NCI-H2081 treated with DMSO at 0.1 percent for 48 hours (cell line): ENCODE measurements around the gene ARSA.
"Not testable (repeated sequence)": the region's sequence is repeated elsewhere in the genome, so short reads cannot be mapped to it uniquely, and the experiment has no call there.

Experiments
- DNase-seq: peaks from one replicate; lab custom pipeline; 2025; lab: John Stamatoyannopoulos, UW

ARSA gene

DNA sequence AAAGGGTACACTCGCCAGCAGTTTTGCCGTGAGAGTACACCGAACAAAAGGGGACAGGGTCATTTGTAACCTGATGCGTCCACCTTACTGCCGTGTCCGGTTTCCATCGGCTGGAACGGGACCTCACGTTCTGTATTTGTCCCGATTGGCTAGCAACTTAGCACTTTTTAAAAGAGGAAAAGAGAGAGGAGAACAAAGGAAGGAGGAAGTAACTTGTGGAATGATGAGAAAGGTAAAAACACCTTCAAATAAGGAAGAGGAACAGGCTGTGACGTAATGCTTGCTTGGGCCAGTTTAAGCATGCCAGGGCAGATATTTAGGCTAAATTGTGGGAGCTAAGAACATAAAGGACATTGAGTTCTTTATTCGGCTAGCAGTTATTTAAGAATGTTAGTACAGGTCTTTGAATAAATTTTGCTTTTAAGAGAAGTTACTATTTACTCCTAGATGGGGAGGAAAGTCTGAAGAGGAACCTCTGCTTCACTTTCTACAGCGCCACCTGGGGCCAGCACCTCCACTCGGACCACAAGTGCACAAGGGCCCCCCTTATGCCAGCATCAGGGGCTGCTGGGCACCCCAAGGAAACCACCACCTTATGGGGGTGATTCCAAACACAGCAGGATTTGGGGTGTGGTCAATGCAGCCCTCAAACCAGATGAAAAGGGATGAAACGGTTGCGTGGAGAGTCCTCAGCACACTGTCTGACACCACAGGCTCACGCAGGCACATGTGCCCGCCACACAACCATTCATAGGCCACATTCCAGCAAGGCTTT lies 5.8 kb downstream of the ARSA start:
- no peak for DNase-seq

DNA sequence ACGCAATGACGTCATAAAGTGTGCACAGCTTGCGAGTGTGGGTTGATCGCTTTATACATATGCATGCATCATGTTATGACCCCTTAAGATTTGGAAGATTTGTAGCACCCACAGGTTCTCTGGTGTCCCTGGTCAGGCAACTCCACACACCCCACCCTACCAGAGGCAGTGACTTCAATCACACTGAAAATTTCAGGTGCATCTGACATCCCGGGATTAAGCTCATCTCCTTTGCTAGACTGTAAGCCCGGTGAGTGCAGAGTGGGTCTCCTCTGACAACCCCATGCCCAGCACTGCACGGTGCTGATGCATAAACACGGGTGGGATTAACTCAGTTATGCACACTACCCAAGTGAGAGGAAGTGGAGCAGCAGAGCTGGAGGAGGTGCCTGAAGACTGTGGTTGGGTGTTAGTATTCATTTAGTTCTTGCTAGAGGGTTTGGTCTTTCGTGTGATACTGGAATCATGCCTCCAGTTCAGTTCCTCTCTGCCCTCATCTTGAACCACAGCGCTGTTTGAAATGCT lies 6.5 kb downstream of the ARSA start:
- DNase-seq = no peak

DNA sequence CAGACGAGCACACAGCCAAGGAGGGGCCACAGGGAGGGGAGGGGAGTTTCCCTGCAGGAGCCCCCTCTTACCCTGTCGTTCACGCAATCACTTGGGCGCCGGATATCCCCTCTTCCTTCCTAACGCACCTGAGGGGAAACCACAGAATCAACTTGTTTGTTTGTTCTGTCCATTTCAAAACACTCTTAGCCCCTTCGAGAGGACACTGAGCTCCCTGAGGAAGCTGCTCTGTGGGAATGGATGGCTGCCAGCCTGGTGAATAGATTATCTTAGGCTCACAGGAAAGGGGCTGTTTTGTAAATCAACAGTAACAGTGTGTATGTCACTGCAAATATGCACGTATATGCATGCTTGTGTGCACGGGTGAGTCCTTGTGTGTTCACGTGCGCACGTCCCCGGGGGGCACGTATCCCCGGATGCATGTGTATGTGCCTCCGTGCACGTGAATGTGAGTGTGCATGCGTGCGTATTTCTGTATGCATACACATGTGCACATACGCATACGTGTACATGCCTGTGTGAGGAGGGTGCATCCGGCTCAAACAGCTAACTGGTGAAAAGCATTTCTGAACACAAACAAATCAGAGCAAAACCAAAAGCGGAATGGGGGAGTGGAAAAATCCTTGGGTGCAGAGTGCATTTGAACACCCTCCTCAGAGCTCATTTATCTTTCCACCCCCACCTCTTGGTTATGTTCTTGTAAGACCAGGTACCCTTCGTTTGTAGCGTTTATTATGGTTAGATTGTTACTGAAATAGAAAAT lies 7.2 kb downstream of the ARSA start:
- DNase-seq = no peak

DNA sequence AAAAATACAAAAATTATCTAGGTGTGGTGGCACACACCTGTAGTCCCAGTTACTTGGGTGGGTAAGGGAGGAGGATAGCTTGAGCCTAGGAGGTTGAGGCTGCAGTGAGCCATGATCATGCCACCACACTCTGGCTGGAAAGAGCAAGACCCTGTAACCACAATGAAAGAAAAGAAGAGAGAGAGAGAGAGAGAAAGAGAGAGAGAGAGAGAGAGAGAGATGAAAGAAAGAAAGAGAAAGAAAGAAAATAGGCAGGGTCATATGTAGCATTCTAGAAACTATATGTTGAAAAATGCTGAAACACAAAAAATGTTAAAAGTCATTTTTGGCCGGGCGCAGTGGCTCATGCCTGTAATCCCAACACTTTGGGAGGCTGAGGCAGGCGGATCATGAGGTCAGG lies 13.7 kb downstream of the ARSA start:
- not testable (repeated sequence) for DNase-seq

DNA sequence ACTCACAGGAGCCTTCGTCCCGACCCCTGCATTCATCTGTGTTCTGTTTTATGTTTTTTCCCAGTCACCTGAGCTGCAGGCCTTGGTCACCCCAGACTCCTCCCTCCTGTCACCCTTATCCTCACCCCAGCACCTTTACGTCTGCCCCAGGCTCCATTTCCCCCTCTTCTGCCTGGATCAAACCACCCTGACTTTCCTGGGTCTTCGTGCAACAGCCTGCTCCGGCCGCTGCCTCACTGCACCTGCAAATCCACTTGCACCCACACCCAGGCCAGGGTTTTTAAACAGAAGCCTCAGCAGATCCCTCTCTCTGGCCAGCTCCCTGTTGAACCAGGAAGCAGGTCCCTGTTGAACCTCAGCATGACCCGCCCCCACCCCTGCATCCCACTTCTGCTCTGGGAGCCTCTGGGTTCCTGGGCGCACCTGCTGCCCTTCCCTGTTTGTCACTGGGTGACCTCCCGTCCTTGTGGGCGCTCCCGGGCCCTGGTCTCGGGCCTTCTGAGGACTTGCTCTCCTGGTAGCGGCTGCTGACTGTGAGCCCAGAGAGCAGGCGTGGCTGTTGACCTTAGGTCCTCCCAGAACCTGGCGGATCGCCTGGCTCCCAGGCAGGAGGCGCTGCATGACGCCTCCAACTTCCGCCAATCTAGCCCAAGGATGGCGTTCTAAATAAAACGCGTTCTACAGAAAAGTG lies 14.5 kb downstream of the ARSA start:
- DNase-seq = no peak

DNA sequence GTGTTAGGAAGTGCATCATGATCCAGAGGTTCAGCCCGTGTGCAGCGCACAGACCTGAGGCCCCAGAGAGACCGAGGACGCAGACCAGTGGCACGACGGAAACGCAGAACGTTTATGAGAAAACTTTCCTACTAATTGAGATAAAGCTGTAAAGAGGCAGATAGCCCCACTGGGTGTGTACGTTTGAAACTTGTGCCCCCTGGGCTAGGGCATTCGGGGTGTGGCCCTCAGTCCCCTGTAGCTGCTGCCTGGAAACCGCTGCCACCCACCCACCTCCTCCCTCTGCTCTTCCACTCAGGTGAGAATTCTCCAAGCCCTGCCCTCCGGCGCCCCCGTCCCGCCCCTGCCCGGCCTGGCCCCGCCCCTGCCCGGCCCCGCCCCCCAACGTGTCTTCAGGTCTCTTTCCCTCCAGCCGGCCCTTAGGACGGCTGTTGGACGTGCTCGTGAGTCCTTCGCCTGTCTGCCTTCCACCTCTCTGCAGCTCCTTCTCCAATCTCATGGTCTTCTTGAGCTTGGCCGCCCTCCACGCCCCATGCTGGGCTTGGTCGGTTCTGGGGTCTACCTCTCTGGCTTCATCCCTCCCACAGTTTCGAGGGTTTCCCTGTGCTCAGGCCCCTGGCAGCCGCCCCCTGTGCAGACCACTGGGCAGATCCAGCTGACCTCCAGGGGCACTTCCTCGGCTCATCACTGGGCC lies 15.3 kb downstream of the ARSA start:
- no peak for DNase-seq

DNA sequence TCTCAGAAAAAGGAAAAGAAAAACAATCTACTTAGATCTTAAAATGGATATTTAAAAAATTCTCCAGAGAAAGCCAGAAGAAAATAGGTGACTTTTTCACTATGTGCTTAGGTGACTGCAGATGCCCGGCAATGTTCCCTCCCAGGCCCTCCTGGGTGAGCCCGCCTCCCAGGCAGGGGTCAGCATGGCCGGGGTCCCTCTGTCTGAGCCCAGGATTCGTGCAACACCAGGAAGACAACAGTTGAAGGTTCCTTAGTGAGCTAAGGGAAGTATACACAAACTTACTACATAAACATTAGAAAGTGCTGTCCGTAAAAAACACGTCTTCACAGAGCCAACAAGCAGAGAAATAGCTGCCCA lies 15.8 kb downstream of the ARSA start:
- no peak for DNase-seq

DNA sequence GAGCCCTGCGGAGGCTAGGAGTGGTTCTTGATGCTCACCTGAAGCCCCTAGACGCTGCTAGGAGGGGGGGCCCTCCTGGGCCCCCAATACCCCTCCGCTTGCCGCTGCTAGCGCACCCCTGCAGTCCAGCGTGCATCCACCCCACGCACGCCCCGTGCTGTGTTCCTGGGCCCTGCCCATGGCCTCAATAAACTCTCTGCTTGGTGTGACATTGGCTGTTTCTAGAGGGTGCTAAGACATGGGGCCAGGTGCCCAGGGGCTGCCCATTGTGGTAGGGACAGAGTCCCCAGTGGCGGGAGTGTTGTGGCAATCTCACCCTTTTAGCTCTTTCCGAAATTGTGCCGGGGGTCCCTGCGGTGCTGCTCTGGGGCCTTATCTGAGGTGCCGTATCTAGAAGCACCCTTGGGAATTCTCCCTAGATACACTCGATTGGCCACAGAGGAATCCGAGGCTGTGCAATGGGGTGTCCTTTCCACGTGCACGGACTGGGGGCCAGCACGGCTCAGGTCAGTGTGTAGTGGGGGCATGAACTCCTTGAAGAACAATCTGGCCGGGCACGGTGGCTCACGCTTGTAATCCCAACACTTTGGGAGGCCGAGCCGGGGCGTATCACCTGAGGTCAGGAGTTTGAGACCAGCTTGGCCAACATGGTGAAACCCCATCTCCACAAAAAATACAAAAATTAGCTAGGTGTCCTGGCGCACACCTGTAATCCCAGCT lies 16.5 kb downstream of the ARSA start:
- no peak for DNase-seq

DNA sequence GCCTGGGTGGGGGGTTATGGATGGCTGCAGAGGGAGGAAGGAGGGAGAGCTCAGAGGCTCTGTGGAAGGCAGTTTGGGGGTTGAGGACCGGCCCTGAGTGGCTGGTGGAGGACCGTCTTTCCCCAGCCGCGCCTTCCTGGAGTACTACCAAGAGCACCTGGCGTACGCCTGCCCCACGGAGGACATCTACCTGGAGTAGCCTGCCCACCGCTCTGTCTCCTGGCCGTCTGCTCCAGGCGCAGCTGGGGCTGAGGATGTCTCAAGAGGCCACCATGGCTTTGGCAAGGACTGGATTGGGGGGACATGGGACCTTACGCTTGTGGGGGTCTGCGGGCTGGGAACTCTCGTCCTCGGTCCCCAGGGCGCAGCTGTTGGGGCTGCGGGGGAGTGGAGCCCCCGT lies 17.4 kb downstream of the ARSA start:
- no peak for DNase-seq

DNA sequence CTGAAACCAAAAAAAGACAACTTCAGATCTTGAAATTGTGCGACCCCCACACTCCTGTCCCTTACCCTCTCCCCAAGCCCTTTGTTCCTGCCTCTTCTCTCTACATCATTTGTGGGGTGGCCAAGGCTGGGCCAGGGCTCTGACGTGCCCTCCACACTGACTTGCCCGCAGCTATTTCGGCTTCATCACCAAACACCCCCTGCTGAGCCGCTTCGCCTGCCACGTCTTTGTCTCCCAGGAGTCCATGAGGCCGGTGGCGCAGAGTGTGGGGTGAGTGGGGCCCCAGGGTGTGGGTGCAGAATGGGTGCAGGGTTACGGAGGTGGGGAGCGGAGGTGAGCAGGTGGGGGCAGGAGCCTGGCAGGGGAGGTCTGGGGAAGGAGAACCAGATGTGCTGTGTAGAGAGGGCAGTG lies 17.9 kb downstream of the ARSA start:
- DNase-seq = no peak

DNA sequence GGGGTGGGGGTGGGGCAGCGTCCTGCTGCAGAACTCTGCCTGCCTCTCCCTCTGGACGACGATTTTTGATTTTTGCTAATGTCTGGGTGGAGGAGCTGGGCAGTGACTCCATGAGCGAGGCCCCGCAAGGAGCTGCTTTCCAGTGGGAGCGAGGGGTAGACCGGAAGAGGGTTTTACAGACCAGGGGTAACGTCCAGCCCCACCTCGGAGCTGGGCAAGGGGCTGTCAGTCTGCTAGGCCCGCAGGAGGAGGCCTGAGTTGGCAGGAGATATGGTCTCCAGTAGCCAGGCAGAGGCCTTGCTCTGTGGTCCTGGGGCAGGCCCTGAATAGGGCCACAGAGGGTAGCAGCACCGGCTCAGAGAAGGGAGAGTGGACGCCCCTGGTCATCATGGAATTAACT lies 18.4 kb downstream of the ARSA start:
- DNase-seq = no peak

DNA sequence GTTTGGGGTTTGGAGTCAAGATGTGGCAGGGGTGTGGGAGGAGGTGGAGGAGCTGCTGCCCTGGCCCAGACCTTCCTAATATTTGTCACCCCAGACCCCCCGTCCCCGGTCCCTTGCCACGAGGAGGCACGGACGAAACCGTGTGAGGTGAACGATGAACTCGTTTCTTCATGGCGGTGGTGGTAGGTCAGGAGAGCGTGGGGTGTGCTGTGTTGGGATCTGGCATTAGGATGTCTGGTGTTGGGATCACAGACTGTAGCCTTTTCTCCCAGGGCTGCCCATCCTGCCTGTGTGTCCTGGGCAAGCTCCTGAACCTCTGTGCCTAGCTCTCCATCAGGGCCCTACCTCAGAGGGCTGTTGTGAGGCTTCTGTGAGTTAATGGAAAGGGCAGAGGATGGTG lies 19.0 kb downstream of the ARSA start:
- DNase-seq = no peak

DNA sequence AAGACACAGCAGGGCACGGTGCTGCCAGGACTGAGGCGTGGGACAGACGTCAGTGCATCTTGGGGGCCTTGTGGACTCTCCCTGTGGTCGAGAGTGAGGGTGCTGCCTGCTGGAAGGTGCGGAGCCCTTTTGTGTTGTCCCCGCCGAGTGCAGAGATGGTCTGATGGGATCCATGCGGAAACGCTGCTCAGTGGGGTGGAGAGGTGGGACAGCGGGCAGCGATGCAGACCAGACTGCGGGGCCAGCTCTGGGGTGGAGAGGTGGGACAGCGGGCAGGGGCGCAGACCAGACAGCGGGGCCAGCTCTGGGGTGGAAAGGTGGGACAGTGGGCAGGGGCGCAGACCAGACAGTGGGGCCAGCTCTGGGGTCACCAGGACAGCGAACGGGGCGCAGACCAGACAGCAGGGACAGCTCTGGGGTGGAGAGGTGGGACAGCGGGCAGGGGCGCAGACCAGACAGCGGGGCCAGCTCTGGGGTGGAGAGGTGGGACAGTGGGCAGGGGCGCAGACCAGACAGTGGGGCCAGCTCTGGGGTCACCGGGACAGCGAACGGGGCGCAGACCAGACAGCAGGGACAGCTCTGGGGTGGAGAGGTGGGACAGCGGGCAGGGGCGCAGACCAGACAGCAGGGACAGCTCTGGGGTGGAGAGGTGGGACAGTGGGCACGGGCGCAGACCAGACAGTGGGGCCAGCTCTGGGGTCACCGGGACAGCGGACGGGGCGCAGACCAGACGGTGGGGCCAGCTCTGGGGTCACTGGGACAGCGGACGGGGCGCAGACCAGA lies 19.7 kb downstream of the ARSA start:
- not testable (repeated sequence) for DNase-seq

DNA sequence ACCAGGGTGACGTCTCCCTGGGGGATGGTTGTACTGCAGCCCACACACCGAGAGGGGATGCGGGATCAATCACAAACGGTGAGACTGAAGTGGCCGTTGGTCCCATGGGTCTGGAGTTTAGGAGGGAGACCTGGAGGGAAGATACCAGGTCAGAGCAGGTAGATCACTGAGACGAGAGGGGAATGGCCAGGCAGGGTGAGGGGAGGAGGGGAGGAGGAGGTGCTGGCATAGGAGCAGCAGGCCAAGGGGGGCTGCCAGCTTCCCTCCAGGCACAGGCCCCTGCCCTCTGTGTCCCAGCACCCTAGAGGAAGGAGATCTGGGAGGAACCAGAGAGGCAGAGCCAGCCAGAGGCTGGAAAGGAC lies 20.3 kb downstream of the ARSA start:
- DNase-seq = no peak

DNA sequence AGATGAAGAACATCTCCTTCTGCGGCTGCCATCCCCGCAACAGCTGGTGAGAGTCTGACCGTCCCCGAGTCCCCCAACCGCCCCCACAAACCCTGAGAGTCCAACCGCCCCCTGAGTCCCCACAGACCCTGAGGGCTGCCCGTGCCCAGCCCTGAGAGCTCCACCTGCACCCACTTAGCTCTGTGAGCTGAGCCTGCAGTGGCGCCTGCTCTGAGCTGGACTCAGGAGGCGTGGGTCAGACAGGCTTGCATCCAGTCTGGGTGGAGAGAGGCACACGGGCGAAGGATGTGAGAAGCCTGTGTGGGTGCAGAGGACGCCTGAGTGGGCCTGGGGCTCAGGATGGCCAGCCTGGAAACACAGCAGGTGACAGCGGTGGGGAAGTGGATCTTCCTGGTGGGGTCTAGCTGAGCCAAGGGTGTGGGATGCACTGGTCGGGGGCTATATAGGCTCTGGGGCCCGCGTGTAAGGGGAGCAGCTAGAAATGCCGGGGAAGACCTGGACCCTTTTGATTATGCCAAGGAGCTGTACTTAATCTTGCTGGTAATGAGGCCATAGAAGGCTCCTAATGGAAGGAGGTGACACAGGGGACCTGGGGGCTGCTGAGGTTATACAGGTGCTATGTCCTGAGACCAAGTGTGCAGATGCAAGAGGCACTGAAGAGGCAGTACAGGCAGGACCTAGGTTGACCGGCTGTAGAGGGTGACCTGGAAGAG lies 20.9 kb downstream of the ARSA start:
- no peak for DNase-seq

DNA sequence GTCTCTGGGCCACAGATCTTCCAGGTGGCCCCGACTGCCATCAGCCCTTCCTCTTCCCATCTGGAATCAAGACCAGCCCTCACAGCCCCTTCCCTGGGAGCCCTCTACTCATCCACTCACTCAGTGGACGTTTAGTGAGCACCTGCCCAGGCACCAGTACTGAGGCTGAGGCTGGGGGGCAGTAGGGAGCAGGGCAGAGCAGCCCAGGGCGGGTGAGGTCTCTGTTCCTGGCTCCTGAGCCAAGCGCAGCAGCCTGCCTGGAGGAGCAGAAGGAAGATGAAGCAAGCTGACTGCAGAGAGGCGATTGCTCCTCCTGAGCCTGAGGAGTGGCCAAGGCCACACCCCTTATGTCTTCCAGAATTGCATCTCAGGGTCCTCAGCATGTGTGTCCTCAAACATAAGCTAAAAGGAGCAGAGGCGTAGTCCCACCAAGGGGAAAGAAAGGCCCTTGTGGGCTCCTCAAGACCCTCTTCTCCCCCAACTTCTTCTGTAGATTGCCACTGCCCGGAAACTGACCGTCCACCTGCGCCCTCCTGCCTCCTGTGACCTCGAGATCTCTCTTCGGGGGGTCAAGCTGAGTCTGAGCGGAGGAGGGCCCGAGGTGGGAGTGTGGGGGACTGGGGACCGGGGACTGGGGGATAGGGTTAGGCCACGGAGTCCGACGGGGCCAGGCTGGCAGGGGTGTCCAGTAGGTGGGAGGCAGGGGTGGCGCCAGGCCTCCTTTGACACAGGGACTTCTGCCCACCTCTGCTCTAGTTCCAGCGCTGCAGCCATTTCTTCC lies 21.6 kb downstream of the ARSA start:
- DNase-seq = no peak

DNA sequence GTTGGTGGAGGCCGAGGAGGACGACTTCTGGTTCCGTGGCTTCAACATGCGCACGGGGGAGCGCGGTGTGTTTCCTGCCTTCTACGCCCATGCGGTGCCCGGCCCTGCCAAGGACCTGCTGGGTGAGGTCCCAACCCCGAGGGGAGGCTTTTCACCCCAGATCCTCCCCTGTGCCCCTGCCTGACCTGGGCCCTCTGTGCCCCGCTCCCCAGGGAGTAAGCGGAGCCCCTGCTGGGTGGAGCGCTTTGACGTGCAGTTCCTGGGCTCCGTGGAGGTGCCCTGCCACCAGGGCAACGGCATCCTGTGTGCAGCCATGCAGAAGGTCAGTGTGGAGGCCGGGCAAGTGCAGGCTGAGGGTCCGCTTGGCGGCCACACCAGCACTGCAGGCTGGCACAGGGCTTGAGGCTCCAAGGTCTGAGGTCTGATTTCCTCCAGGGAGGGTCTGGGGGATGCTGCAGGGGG lies 22.3 kb downstream of the ARSA start:
- no peak for DNase-seq

DNA sequence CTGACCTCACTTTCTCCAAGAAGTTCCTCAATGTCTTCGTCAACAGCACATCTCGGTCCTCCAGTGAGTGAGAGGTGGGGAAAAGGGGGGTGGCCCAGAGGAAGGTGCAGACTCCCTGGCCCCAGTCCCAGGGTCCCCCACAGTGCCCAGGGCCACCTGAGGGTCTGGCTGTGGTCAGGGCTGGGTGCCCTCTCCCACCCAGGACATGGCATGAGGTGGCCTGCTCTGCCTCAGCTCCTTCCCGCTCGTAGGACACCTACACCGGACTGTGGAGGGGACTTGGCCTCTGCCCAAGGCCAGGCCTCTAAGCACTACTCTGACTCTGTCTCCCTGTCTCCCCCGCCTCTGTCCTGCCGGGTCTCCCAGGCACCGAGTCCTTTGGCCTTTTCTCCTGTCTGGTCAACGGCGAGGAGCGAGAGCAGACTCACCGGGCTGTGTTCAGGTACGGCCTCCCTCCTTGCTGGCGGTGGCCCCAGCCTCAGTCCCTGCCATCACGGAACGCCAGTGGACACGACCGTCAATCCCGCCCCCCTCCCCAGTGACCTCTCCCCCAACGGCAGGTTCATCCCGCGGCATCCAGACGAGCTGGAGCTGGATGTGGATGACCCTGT lies 22.8 kb downstream of the ARSA start:
- no peak for DNase-seq
